GM19238 (cell line): ENCODE measurements around the gene CNTNAP2.
"Not testable (repeated sequence)": the region's sequence is repeated elsewhere in the genome, so short reads cannot be mapped to it uniquely, and the experiment has no call there.

Experiments
- DNase-seq: peaks from one replicate; pipeline ENCODE4 v3.0.0; 2011; ENCODE audit warnings: low spot score; ENCODE audit not compliant: insufficient read length

The CNTNAP2 gene

DNA sequence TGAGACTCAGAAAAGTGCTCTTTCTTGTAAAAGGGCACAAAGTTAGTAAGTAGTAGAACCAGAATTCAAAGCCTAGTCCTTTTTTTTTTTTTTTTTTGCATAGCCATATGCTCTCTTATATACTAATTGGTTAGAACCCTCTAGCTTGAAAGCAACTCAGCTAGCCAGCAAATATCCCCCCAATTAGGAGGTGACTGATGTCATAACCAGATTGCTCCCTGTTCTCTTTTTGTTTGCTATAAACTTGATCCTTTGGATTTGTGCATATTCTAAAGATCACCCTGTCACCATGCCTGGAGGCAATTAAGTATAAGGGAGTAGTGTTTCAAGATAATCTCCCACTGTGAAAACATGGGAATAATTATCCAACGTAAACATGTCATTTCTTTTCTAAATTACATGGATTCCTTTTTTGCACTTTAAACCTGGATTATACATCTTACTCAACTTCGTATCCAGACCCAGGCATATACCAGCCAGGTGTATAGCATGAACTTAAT lies 963.4 kb downstream of the CNTNAP2 start:
- DNase-seq, result no peak

DNA sequence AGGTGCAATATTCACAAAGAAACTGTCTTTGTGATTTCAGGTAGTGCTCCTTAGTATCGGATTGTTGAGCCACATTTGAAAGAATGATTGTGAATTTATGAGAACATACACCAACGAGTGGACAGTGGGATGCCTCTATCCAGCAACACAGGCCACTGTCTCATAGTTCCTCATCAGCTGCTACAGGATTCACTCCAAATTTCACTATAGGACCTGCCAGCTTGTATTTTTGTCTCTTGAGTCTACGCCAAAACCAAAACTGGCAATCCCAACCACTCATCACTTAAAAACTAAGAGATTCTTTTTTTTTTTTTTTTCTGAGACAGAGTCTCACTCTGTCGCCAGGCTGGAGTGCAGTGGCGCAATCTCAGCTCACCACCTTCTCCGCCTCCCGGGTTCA lies 964.5 kb downstream of the CNTNAP2 start:
- no peak for DNase-seq

- DNase-seq, result no peak
Observed at GRCh38 chr7:147089051-147089461, 972.5 kb downstream of the CNTNAP2 start.

DNA sequence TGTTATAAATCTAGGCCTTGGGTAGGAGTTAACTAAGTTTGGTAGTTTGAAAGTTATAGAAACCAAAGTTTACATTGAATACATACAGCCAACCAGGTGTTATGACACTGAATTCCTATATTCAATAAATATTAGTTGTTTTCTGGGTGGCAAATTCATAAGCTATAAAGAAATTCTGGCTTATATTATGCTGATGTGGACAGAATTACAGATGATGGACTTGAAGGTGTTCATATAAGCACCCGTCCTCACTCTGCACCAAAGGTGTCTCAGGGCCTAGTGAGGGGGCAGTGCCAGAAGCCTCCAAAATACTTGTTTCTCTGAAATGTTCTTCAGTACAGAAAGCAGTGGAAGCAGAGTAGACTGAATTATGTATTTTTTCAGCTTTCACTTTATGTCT lies 973.0 kb downstream of the CNTNAP2 start:
- DNase-seq, result no peak

GRCh38 chr7:147096629-147097028 lies 980.0 kb downstream of the CNTNAP2 start:
- no peak for DNase-seq

DNA sequence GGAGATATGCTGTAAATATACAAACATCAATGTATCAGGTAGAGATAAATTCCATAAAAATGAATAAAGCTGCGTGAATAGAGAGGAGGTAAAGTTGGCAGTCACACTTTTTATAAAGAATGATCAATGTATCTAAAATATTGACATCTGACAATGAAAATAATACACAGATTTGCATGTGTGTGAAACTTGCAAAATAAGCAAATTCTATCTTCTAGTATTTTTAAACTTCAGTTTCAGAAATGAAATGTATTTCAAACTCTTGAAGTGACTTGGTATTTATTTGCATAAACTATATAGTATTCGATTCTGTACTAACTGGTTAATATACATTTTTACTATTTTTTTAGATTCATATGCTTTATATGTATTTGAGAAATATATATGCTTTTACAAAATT lies 986.6 kb downstream of the CNTNAP2 start:
- DNase-seq, result no peak

GRCh38 chr7:147106746-147107145 lies 990.1 kb downstream of the CNTNAP2 start:
- no peak for DNase-seq

DNA sequence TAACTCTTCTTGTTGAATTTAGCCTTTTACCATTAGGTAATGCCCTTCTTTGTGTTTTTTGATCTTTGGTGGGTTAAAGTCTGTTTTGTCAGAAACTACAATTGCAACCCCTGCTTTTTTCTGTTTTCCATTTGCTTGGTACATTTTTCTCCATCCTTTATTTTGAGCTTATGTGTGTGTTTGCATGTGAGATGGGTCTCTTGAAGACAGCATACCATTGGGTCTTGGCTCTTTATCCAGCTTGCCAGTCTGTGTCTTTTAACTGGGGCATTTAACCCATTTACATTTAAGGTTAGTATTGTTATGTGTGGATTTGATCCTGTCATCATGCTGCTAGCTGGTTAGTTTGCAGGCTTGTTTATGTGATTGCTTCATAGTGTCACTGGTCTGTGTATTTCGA lies 997.9 kb downstream of the CNTNAP2 start:
- DNase-seq, result not testable (repeated sequence)

DNA sequence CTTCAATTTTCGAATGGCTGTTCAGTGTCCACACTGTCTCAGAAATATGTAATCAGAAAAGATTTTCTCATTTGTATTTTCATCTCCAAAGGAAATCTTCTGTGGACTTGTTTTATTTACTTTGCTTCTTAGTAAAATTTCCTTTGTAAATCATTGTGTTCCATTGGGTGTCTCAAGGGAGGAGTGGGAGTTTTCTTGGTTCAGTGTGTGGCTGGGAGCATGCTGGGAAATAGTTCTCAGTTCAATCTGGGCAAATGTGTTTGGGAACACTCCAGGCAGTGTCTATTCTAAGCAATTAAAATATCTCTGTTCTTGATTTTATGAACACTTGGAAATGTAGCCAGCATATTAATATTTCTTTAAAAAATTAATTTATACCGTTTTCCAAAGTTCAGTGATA lies 1019.8 kb downstream of the CNTNAP2 start:
- DNase-seq, result no peak

DNA sequence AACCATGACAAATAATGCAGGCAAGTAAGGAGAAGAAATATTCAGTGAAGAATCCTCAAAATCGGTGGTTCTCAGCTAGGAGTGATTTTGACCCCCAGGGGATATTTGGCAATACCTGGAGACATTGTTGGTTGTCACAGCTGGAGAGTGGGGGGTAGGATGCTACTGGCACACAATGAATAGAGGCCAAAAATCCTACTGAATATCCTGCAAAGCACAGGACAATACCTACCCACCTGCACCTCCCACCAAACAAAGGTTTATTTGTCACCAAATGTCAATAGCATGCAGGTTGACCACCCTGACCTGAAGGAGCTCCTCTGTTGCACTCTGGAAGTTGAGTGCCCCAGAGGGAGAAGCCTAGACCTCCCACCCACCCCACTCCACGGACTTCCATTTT lies 1028.6 kb downstream of the CNTNAP2 start:
- no peak for DNase-seq

- DNase-seq, result no peak
Observed at GRCh38 chr7:147146169-147146568, 1029.6 kb downstream of the CNTNAP2 start.

GRCh38 chr7:147151661-147152060 lies 1035.1 kb downstream of the CNTNAP2 start:
- no peak for DNase-seq

- no peak for DNase-seq
Observed at GRCh38 chr7:147153571-147153970, 1037.0 kb downstream of the CNTNAP2 start.

DNA sequence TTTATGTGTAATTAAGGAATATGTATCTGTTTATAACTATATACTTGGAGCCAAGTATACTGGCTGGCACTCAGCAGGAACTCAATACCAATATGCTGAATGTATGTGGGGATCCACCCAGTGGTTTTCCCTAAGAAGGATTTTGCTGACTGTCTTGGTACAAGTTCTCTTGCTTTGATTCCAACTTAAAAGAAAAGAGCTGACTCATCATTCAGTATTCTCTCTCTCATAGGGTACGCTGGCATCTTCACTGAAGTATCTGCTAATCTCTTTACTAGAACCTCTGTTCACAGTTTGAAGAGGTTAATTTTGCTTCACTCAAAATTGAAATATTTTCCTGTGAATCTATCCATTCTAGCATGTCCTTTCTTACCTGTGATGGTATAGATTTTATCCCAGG lies 1044.8 kb downstream of the CNTNAP2 start:
- no peak for DNase-seq

DNA sequence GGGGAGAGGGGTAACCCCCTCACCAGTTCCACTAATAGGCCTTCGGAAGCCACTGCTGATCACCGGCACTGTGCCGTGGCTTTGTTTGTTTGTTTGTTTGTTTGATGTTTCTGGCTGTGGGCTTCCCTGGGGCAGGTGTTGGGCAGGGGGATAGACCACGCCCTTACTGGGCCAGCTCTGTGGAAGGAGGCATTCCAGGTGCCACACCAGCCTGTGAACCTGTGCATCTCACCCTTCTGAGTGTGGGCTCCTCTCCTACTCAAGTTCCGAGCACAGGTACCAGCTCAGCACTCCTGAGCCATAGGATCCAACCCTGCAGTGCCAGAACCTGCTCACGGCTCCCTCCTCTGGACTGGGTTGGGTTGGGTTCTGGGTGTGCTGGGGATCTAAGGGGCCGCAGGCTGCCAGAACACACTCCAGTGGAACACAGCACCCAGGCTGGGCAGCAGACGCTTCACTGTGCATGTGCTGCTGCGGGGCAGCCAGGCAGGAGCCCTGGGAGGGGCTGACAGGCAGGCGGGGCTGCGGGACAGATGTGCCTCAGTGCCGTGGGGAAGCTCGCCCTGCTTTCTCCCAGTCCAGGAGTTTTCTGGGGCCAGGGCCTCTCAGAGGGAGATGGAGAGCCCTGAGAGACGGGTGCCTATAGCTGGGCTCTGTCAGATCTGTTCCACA lies 1053.9 kb downstream of the CNTNAP2 start:
- DNase-seq, result no peak

GRCh38 chr7:147171013-147171391 lies 1054.4 kb downstream of the CNTNAP2 start:
- DNase-seq, result no peak

- no peak for DNase-seq
Observed at GRCh38 chr7:147173883-147174282, 1057.3 kb downstream of the CNTNAP2 start.

- no peak for DNase-seq
Observed at GRCh38 chr7:147182874-147183273, 1066.3 kb downstream of the CNTNAP2 start.

DNA sequence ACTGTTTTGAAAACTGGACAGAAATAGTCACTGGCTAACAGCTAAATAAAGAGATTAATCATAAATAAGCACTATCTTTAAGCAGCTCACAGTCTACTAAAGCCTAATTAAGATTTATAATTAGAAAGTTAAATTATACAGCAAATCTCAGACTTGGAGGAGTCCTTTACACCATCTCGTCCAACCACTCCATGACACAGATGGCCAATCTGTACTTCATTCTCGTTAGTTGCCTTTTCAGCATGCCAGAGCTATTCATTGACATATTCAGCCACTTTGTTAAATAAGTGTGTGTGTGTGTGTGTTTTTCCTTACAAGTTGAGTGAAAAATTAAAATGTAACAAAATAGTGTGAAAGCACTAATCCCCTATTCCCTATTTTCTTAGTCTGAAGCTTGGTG lies 1066.7 kb downstream of the CNTNAP2 start:
- no peak for DNase-seq

DNA sequence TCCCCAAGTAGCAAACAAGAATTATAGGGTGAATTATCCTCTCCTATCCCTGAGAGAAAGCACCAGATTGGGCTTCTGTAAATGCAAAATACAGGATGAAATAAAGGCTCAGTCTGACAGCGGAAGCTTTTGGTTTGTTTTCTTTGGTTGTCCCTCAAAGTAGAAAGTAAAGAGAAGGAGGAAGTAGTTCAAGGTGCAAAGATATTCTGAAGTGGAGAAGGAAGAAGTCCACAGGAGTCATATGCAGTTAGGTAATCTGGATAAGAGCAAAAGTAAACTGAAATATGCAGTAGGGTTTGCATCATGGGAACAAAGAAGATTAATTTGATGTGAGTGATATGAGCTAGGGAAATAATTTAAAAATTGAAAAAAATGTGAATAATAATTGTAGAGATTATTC lies 1071.9 kb downstream of the CNTNAP2 start:
- DNase-seq, result no peak

- no peak for DNase-seq
Observed at GRCh38 chr7:147193476-147193875, 1076.9 kb downstream of the CNTNAP2 start.

DNA sequence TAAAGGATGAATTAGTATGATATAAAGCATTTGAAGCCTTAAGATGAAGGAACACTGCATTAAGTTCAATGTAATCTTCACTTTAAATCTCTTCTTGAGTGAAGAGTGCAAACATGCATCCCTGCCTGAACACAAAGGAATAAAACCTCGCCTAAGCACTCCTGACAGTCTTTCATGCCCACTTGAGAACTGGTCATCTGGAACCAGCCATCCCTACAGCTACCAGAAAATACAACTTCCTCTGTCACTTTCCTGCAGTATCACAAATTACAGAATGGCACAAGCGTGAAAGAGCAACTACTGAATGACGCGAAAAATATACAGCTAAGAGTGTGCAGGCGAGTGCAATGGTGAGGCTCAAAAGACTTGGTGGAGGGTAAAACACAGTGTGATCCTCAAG lies 1079.9 kb downstream of the CNTNAP2 start:
- no peak for DNase-seq

DNA sequence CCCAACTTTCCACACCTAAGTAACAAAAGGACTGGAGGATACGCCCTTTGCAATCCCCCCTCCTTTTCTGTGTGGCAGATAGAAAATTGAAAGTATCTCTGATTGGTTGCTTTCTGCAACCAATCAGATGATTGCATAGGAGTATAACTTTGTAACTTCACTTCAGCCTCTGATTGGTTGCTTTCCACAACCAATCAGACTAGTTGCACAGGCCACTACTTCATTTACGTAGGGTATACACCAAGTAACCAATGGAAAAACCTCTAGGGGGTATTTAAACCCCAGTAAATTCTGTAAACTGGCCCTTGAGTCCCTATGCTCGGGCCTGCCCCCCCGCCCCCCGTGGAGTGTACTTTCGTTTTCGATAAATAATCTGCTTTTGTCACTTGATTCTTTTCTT lies 1080.4 kb downstream of the CNTNAP2 start:
- DNase-seq, result no peak

DNA sequence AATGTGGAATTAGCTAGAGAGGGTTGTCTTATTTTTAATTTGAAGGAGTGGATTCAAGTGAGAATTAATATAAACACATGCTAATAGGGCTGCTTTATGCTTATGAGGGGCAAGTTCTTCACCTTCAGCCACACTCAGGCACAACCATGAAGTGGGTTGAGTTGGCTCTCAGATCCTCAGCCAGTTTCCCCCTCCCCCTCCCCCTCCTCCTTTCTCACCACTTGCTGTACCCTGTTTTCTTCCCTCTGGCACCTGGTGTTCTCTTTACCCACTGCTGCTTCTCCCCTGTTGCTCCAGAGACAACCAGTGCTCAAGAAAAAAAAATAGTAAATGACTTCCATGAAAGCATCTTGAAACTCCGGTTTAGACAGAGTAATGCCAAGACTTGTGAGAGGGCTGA lies 1083.3 kb downstream of the CNTNAP2 start:
- no peak for DNase-seq
